Smooth muscle cell (in vitro differentiated cells): ENCODE measurements around the gene AKR1B15. TPM values are rescaled to one million over a fixed set of nuclear protein-coding genes. Genes with fewer than 3 reads are reported as not detected.

Source experiments
- DNase-seq: peaks from one replicate; lab custom pipeline; 2025; ENCODE audit not compliant: unreplicated experiment; lab: John Stamatoyannopoulos, UW
- H2AFZ ChIP-seq: fragments of 200-600 bp; sonication (generic); 2 replicates; pipeline ENCODE4 v1.6.0; 2016; ENCODE audit warnings: antibody characterized with exemption, low read depth, mild to moderate bottlenecking
- H3F3A ChIP-seq: fragments of 200-600 bp; sonication (generic); 2 replicates; pipeline ENCODE4 v1.6.0; 2017; ENCODE audit warnings: antibody characterized with exemption, low read depth
- H3K27ac ChIP-seq: fragments of 200-600 bp; sonication (generic); 2 replicates; pipeline ENCODE4 v1.5.1; 2016; ENCODE audit warnings: low read depth, mild to moderate bottlenecking
- H3K27me3 ChIP-seq: fragments of 200-600 bp; sonication (generic); 2 replicates; pipeline ENCODE4 v1.6.1; 2016; ENCODE audit warnings: low read depth, mild to moderate bottlenecking
- H3K36me3 ChIP-seq: fragments of 200-600 bp; sonication (generic); 2 replicates; pipeline ENCODE4 v1.5.1; 2016; ENCODE audit warnings: low read depth
- H3K4me1 ChIP-seq: fragments of 200-600 bp; sonication (generic); 2 replicates; pipeline ENCODE4 v1.5.1; 2016; ENCODE audit warnings: low read depth
- H3K4me2 ChIP-seq: fragments of 200-600 bp; sonication (generic); 2 replicates; pipeline ENCODE4 v1.6.0; 2016; ENCODE audit warnings: mild to moderate bottlenecking
- H3K4me3 ChIP-seq: fragments of 200-600 bp; sonication (generic); 2 replicates; pipeline ENCODE4 v1.5.1; 2016; ENCODE audit warnings: mild to moderate bottlenecking
- H3K79me2 ChIP-seq: fragments of 200-600 bp; sonication (generic); 2 replicates; pipeline ENCODE4 v1.6.0; 2016; ENCODE audit warnings: low read depth, mild to moderate bottlenecking
- H3K9ac ChIP-seq: fragments of 200-600 bp; sonication (generic); 2 replicates; pipeline ENCODE4 v1.6.0; 2016; ENCODE audit warnings: low read depth
- H3K9me3 ChIP-seq: fragments of 200-600 bp; sonication (generic); replicated peaks from 2 replicates; pipeline ENCODE4 v1.5.1; 2016; ENCODE audit warnings: low read depth
- H4K20me1 ChIP-seq: fragments of 200-600 bp; sonication (generic); 2 replicates; pipeline ENCODE4 v1.6.0; 2016; ENCODE audit warnings: low read depth
- WGBS: methylation state at CpG from one replicate; pipeline ENCODE4 v1.1.7; 2016; ENCODE audit warnings: low lambda C conversion rate; 5-methylcytosine and 5-hydroxymethylcytosine counted together
- polyA plus RNA-seq: library from polyadenylated mRNA; unstranded; fragments of >200 nt; fragmentation: Nextera tagmentation; extraction: Ambion mirVana; gene quantifications from 2 replicates; pipeline ENCODE4 v1.2.1, GENCODE V29; 2016
- total RNA-seq: library from RNA; depleted of rRNA; stranded (reverse); fragments of >200 nt; gene quantifications from 2 replicates; pipeline ENCODE4 v1.2.3, GENCODE V29; 2014
- TF ChIP-seq, protein P1 (sequence below): fragments of 200-600 bp; sonication (generic); IDR thresholded peaks from 2 replicates; pipeline ENCODE4 v1.5.1; 2017; ENCODE audit warnings: borderline replicate concordance, mild to moderate bottlenecking, antibody characterized with exemption; ENCODE audit not compliant: insufficient read depth, poor library complexity, severe bottlenecking

Gene AKR1B15
- total and polyA plus RNA-seq, 2 experiments from 2014 or later = 0.43 to 0.81 TPM

DNA sequence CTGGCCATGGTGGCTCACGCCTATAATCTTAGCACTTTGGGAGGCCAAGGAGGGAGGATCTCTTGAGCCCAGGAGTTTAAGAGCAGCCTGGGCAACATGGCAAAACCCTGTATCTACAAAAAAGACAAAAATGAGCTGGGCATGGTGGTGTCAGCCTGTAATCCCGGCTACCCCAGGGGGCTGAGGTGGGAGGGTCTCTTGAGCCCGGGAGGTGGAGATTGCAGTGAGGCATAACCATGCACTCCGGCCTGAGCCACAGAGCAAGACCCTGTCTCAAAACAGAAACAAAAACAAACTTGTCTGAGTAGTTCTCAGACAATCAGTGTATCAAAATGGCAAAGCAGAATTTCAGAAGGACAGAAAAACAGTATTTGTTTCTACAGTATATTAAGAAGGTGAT, 52.5 kb downstream of the AKR1B15 start:
- WGBS = 75% methylated on average over 4 of the region's 4 CpGs
- H3K27me3 ChIP-seq = no peaks in the 10 kb centered on the region
- no peak overlapping the region for H3K27ac ChIP-seq
- no peak overlapping the region for H3K4me3 ChIP-seq
- H2AFZ ChIP-seq = no peak overlapping the region
- no peaks in the 10 kb centered on the region for H3K4me1 ChIP-seq
- no peaks in the 10 kb centered on the region for H3K36me3 ChIP-seq
- no peak for DNase-seq
- peaks cover 4% of the 10 kb centered on the region for H3F3A ChIP-seq
- no peak overlapping the region for H3K4me2 ChIP-seq
- no peaks in the 10 kb centered on the region for H4K20me1 ChIP-seq
- no peaks in the 10 kb centered on the region for H3K79me2 ChIP-seq
- TF ChIP-seq, protein P1, sequence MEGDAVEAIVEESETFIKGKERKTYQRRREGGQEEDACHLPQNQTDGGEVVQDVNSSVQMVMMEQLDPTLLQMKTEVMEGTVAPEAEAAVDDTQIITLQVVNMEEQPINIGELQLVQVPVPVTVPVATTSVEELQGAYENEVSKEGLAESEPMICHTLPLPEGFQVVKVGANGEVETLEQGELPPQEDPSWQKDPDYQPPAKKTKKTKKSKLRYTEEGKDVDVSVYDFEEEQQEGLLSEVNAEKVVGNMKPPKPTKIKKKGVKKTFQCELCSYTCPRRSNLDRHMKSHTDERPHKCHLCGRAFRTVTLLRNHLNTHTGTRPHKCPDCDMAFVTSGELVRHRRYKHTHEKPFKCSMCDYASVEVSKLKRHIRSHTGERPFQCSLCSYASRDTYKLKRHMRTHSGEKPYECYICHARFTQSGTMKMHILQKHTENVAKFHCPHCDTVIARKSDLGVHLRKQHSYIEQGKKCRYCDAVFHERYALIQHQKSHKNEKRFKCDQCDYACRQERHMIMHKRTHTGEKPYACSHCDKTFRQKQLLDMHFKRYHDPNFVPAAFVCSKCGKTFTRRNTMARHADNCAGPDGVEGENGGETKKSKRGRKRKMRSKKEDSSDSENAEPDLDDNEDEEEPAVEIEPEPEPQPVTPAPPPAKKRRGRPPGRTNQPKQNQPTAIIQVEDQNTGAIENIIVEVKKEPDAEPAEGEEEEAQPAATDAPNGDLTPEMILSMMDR = no peak
- H3K9ac ChIP-seq = no peak overlapping the region
- no peaks in the 10 kb centered on the region for H3K9me3 ChIP-seq

DNA sequence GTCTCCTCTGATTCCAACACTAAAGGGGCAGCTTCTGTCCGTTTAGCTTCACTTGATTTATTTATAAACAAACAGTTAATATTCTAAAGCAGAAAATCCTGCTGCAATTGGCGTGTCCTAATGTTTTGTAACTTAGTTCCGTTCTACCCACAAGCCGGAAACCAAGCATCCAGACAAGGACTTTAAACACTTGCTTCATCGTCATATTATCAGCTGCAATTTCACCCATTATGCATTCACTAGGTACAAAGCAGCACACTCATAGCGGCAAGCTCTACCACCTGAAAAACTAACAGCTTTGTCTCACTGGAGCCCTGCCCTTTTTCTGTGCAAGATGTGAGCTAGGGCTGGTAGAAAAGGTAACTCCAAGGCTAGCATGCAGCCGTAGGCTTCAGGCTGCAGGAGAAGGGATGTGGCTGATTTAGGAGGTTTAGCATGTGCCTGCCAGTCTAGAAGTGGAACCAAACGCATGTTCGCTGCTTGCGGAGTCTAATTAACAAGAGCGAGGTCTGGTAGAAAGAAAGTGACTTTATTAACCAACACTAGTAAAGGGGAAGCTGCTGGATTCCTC, 54.1 kb downstream of the AKR1B15 start:
- H2AFZ ChIP-seq = peak overlapping the region; percentile 9
- H3K4me2 ChIP-seq = peak overlapping the region; percentile 16
- H3K27me3 ChIP-seq = peaks cover 6% of the 10 kb centered on the region
- H3K79me2 ChIP-seq = no peaks in the 10 kb centered on the region
- H3K9ac ChIP-seq = no peak overlapping the region
- H3F3A ChIP-seq = peaks cover 4% of the 10 kb centered on the region
- TF ChIP-seq, protein P1 = no peak
- H3K9me3 ChIP-seq = no peaks in the 10 kb centered on the region
- 71% methylated on average over 11 of the region's 11 CpGs for WGBS
- H3K36me3 ChIP-seq = no peaks in the 10 kb centered on the region
- no peak overlapping the region for H3K27ac ChIP-seq
- no peaks in the 10 kb centered on the region for H4K20me1 ChIP-seq
- no peak for DNase-seq
- H3K4me3 ChIP-seq = no peak overlapping the region
- H3K4me1 ChIP-seq = no peaks in the 10 kb centered on the region

DNA sequence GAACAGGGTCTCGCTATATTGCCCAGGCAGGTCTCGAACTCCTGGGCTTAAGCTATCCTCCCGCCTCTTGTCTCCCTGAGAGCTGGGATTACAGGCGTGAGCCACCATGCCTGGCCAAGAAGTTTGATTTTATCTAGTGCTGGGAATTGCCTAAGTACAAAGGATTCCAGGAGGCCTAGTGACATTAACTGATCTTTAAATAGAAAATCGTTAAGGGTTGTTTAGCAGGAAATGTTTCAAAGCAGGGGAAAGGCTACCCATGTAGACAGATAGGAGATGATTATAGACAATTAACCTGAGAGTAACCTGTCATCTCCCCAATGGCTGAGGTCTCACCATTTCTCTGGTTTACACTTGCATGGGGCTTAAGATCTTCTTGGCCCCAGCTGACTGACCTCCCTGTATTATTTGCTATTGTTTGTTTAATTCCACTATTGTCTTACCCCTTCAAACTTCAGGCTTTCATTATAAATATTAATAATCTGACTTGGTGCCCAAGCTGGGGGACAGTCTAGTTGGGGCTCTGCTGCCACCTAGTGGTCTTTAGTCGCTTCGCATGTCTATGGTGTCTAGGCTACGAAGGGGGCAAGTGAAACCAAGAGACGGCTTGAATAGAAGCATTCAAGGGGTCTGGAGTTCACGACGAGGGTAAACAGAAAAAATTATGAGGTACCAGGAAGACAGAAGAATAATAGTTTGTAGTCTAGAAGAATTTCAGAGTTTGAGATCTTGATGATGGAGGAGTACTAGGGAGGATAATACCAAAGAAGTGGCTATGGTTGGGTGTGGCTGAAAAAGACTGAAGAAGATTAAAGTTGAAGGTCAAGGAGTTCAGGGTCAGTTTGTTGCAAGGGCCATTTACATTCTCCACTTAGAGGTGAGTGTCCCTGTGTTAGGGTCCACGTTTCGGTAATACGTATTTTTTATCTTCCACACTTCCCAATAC, 57.3 kb downstream of the AKR1B15 start:
- Histone ChIP-seq H3K27me3 (peaks cover 6% of the 10 kb centered on the region), H3K4me2 (peak overlapping the region; percentile 52), H3K9ac (no peak overlapping the region), H3K27ac (no peak overlapping the region), H3K36me3 (no peaks in the 10 kb centered on the region), H3K4me3 (no peak overlapping the region), H3K79me2 (no peaks in the 10 kb centered on the region), H2AFZ (peak overlapping the region; percentile 44), H4K20me1 (no peaks in the 10 kb centered on the region), H3F3A (peaks cover 4% of the 10 kb centered on the region), H3K9me3 (no peaks in the 10 kb centered on the region), H3K4me1 (no peaks in the 10 kb centered on the region)
- TF ChIP-seq, protein P1 = peak; percentile 94
- 29% methylated on average over 14 of the region's 14 CpGs for WGBS
- peak; percentile 5 for DNase-seq
